Measurements from ENCODE around the gene INTS3.
"Not testable (repeated sequence)": the region's sequence is repeated elsewhere in the genome, so short reads cannot be mapped to it uniquely, and the experiment has no call there.

Gene INTS3

DNA sequence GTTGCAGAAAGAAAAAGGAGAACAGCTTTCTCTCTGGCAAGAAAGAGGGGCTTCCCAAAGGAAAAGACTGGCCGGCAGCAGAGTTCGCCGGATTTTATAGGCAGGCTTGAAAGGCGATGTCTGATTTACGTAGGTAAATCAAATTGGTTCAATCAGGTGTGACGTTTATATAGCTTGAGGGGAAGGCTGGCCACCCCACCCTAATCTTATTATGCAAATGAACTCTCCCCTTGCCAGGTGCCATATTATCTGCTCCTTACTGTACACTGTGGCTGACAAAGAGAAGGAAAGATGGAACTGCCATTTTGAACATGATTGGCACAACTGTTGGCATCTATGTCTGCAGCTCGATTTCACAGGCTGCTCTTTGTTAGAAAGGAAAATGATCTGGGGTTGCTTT is 16.8 kb upstream of the INTS3 start:
- no peak for DNase-seq (ENCODE audit: low read depth in 2 of 2)

DNA sequence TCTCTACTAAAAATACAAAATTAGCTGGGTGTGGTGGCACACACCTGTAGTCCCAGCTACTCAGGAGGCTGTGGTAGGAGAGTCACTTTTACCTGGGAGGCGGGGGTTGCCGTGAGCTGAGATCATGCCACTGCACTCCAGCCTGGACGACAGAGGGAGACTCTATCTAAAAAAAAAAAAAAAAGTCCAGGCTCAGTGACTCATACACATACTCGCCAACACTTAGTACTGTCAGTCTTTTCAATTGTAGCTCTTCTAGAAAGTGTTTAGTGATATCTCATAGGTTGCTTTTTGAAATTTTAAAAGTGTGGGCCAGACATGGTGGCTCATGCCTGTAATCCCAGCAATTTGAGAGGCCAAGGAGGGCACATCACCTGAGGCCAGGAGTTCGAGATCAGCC is 11.6 kb upstream of the INTS3 start:
- not testable (repeated sequence) for DNase-seq (ENCODE audit: low read depth in 2 of 2)

DNA sequence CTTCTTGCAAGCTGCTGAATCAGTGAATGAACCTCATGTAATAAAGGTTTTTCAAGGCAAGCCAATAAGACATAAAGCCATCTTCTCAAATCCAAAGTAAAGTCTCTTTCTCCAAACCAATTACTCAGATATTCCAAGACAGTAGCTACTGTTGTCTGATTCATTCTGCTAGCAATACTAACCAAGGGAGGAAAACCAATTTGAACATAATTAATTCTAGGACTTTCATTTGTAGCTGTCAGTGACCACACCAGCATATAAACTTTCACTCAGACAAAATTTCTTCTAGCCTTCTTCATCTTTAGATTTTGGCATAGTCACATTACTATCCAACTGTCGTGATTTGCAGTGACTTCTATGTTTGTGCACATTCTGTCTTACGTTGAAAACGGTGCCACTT is 10.5 kb upstream of the INTS3 start:
- DNase-seq (ENCODE audit: low read depth in 2 of 2): no peak

DNA sequence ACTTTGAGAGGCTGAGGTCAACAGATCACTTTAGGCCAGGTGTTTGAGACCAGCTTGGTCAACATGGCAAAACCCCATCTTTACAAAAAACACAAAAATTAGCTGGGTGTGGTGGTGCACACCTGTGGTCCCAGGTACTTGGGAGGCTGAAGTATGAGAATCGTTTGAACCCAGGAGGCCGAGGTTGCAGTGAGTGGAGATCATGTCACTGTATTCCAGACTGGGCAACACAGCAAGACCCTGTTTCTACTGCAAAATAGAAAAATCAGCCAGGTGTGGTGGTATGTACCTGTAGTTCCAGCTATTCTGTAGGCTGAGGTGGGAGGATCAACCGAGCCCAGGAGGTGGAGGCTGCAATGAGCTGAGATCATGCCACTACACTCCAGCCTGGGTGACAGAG is 4.2 kb upstream of the INTS3 start:
- no peak for DNase-seq (ENCODE audit: low read depth in 2 of 2)

DNA sequence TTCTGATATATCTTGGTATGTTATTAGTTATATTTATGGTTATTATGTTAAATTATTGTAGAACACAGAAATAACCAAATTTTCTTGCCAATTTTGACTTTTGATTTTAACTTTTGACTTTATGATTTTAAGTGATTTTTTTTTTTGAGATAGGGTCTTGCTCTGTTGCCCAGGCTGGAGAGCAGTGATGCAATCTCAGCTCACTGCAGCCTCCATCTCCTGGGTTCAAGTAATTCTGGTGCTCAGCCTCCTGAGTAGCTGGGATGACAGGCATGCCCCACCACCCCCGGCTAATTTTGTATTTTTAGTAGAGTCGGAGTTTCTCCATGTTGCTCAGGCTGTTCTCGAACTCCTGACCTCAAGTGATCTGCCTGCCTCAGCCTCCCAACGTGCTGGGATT is 3.2 kb upstream of the INTS3 start:
- not testable (repeated sequence) for DNase-seq (ENCODE audit: low read depth in 2 of 2)

DNA sequence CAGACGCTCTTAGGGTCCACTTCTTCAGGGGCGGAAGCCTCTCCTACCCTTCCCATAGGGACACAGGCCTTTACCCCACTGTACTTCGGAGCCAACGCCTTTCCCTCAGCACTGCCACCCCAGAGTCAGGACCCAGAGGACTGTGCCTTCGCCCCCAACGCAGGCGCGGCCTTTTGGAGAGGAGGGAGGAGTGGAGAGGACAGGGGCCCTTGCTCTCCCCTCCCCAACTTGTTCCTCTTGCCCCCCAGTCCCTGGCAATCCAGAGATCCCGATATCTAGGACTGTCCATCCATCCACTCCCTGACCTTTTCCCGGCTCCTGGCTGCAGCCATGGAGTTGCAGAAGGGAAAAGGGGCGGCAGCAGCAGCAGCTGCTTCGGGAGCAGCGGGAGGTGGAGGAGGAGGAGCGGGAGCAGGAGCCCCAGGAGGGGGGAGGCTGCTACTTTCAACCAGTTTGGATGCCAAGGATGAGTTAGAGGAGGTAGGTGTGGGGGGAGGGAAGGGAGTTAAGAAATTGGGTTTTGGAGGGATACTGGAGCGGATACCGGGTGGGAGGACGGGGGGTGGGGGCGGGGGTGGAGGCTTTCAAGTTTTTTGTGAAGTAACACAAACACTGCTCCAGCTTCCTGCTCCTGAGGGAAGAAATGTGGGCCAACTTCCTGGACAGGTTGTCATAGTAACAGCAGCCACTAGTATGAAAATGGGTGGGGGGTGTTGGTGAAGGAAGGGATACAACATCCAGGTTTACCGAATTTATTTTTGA is 636 bp downstream of the INTS3 start:
- peak in 1 of 2 donors; percentile 11 for DNase-seq (ENCODE audit: low read depth in 2 of 2)

DNA sequence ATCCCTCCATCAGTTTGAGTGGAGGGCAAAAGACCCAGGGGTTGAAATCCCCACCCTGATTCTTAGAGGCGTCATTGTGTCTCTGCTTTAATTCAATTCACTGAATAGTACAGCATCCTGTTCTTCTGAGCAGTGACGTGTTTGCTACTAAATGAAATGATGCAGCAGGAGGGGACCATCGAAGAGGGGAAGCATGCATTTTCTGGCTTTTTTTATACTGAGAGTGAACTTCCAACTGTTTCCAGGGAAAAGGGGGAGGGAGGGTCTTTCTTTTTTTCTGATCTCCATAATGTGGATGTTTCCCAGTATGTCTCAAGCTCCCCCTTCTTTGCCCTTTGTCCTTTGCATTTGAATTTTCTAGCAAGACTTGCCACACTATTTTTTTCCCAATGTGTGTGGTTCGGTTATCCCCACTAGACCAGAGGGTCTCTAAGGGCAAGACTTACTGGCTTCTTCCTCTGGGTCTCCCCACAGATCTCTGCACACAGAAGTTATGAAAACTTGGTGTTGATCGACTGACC is 2.7 kb downstream of the INTS3 start:
- no peak for DNase-seq (ENCODE audit: low read depth in 2 of 2)

DNA sequence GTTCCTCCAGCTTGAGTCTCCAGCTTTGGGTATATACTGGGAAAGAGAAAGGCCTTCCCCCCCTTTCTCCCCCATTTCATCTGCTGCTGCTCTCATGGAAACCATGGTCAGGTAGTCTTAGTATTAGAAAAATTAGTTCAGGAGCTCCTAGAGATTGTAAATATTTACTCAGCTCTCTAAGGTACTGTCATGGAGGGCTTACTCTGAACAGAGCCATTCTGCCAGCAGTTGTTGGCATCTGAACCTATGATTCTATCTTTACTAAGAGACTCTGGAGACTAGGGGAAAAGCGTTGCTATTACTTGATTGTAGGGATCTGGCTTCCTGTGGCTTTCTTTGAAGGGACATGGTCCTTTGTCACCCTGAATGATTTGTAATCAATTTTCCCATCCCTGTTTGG is 6.1 kb downstream of the INTS3 start:
- DNase-seq (ENCODE audit: low read depth in 2 of 2): no peak

DNA sequence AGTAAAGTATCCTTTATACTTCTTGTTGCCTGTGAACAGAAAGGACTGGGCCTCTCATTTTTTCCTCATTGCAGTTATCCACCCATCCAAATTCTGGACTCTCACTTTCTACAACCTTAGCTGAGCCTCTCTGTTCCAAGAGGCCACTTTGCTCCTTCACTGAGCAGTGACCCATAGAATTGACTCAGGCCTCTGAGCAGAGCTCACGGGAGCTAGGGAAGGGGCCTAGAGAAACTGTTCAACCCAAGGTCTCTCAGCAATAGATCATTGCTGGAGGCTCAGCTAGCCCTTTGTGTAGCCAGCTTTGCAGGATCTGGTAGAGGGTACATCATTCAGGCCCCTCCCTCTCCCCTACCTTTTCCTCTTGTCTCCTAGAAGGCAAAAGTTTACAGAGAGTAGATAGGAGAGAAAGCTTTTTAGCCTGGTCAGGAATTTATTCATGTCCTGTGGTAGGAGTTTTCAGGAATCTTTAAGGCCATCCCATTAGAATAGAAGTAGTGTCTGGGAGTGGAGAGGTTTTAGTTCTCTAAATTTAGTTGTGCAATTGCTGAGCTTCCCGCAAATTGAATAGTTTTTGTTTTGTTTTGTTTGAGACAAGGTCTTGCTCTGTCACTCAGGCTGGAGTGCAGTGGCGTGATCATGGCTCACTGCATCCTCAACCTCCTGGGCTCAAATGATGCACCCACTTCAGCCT is 6.7 kb downstream of the INTS3 start:
- no peak for DNase-seq (ENCODE audit: low read depth in 2 of 2)

DNA sequence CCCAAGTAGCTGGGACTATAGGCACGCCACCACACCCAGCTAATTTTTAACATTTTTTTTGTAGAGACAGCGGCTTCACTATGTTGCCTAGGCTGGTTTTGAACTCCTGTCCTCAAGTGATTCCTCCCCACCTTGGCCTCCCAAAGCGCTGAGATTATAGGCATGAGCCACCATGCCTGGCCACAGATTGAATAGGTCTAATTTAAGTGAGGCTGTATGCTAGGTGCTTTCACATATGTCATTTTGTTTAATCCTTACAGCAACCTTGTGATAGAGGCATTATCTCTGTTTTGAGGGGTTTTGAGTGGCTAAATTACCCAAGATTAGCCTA is 7.2 kb downstream of the INTS3 start:
- DNase-seq (ENCODE audit: low read depth in 2 of 2): no peak

DNA sequence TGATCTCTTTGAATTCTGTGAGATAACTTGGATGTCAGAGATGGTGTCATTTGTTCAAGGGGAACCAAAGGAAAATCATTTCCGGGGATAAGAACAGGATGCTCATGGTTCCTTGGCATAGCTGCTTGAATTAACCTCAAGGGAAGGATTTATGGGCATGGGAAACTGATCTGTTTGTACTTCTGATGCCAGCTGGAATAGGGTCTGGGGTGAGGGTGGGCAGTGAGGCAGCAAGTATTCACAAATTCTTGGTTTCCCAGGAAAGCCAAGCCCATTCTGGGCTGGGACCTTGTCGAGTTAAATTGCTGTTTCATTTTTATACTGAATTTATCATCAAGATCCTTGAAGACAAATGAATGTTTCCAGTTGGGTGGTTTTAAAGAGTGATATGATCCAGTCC is 14.1 kb downstream of the INTS3 start:
- no peak for DNase-seq (ENCODE audit: low read depth in 2 of 2)

DNA sequence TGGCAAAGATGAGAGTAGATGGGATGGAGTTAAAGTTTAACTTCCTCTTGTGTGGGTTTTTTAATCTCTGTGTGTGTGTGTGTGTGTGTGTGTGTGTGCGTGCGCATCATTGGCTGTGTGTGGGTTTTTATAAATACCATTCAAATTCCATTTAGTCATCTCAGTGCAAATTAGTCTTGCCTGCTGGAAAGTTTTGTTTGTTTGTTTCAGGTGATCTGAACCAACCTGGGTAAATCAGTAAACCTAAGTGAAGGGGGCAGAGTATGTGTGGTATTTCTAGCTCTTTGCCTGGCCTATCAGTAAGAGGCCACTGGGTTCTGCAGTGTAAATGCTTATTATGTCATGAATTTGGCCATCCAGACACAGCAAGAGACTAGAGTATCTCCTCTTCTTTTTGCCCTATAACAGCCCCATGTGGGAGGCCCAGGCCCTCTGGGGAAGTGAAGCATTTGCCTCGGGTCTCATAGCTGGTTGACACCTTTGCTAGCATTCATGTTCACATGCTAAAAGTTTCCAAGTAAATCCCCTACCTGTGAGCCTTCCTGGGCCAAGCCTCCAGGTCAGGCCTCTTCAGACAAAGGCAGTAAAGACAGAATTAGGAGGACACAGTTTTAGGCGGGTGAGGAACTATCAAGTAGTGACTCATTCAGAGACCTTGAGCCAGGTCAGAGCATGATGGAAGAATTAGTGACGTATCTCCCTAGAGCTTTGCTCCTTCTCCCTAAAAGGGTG is 14.7 kb downstream of the INTS3 start:
- DNase-seq (ENCODE audit: low read depth in 2 of 2): no peak

DNA sequence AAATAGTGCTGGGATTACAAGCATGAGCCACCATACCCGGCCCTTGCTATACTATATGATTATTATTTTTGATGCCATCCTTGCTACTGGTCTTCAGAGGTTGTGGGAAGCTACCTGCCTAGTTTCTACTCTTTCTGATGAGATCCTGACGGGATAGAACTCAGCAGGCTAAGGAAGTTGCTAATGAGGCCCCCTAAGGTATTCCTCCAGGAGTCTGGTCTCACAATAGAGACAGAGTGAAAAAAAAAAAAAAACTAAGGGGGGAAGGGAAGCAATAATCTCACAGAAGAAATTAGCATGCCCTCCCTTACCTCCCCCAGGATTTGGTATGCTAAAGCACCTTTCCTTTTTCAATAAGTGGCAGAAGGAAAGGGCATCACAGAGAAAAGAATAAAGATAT is 17.6 kb downstream of the INTS3 start:
- no peak for DNase-seq (ENCODE audit: low read depth in 2 of 2)

DNA sequence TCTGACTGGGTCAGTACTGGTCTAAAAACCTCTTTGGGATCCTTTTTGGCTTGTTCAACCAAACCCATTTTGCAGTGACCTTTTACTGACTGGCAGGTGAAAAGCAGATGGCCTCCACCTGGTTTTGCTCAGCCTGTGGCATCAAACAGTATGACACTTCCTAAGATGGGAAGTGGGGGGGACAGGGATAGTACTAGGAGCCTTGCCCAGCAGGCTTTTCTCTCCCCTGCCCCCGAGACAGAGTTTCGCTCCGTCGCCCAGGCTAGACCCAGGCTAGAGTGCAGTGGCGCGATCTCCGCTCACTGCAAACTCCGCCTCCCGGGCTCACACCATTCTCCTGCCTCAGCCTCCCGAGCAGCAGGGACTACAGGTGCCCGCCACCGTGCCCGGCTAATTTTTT is 18.3 kb downstream of the INTS3 start:
- no peak for DNase-seq (ENCODE audit: low read depth in 2 of 2)

DNA sequence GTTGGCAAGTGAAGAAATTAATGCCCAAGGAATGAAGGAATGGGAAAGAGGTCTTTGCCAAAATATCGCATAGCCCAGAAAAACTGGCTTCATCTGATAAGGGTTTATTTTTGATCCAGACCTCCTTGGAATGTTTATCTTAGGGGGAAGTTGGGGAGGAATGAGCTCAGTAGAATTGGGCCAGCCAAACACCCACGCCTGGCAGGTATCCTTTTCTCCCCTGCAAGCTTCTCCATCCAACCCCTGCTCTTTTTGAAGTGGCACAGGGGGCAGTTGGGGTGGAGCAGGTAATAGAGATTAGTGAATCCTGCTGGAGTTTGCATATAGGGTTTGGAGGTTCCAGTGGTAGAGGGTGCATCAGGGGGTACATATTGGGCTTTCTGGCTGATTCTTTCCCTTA is 21.1 kb downstream of the INTS3 start:
- no peak for DNase-seq (ENCODE audit: low read depth in 2 of 2)

DNA sequence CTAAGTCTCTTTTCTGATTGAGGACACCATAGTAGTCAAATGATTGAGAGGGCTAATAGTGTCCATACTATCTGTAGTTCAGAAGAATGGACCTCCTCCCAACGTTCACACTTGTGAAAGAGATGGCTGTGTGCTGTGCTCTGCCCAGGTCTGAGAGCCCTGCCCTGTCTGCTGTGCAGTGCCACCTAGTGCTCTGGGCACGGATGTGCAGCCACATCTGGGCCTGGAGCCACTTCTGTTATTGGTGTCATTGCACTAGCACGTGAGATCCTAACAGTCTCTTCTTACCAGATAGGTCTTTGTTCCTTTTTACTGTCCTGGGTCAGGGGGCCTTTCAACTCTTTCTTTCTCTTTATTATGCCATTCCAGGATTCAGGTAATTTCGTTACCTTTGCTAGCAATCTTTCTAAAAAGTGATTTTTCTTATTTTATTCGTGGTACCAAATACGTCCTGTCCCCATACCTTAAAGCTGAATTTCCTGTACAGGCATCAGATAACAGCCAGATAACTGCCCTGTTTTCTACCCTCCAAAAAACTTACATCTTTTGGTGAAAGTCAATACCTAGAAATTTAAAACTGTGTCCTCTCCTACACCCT is 21.7 kb downstream of the INTS3 start:
- peak; percentile 62 to 74 for DNase-seq (ENCODE audit: low read depth in 2 of 2)

DNA sequence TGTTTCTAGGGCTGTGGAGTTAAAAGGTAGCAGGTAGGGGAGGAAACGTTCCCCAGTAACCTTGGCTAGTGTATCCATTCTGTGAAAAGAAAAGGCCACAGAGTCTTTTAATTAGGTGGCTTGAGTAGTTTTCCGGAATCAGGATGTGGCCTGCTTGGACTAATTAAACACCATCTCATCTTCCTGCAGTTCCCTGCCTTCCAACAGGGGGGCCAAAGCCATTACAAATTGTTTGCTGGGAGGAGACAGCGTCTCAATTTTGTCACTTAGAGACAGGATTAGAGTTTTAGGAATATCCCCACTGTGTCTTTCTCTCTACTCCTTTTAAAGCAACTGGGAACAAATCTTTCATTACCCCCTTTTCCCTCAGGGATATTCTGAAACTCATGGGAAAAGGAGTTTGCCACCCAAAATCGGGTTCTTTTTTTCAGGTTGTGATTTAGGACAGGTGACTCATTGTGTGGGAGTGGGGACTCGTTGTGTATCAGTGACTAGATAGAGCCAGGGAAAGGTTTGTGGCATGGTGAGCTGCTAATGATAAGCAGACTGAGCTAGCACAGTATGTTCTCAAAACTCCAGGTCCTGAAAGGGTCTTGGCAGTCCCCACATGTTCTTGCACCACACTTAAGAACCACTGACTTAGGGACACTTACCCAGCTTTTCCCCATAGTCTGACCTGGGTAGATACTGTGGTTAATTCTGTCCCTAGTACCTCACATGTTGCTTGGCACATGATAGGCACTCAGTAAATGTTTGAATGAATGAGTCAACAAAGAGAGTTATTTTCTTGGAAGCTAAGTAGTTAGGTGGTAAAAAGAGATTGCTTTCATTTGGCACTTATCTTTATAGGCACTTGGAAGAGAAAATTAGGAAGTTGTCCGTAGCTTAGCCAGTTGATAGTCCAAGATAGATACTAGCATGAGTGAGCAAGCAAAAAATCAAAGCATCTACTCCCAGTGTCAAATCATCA is 22.5 kb downstream of the INTS3 start:
- DNase-seq (ENCODE audit: low read depth in 2 of 2): no peak

DNA sequence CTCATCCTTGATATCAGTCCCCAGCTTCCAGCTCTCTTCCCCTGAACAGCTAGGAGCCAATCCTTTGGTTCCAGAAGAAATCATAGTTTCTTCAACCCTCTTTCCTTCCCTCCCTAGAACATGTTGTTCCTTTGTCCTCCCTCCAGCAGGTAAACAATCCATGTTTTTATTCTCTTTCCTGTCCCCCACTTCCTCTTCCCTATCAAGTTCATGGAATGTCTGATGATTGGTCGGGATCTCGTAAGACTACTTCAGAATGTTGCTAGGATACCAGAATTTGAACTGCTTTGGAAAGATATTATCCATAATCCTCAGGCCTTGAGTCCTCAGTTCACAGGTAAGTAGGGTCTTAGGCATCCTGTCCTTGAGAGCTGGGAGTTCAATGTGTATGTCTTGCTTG is 24.2 kb downstream of the INTS3 start:
- DNase-seq (ENCODE audit: low read depth in 2 of 2): no peak

DNA sequence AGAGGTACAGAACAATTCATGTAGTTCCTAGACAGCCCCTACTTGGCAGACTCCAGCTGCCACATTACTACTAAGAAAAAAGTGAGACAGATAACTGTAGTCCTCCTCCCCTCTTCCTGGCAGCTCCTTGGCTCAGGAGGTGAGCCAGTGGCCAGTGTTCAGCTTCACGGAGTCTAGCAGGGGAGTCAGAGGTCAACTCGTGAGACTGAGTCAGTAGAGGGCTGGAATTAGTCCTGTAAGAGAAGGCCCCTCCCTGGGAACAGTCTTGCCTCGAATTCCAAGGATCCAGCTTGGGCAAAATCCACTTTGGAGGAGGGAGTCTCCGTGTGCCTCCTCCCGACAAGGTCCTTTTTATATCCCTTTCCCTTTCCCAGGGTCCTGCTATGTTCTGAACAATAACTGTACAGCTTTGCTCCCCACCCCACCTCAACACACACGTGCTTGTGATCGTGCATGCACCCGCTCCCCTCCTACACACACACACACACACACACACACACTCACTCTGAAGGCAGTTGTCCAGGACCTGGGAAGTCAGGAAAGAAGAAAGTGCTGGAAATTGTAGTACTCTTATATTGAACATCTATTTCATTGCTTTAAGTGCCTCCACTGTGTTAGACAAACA is 24.8 kb downstream of the INTS3 start:
- DNase-seq (ENCODE audit: low read depth in 2 of 2): no peak

DNA sequence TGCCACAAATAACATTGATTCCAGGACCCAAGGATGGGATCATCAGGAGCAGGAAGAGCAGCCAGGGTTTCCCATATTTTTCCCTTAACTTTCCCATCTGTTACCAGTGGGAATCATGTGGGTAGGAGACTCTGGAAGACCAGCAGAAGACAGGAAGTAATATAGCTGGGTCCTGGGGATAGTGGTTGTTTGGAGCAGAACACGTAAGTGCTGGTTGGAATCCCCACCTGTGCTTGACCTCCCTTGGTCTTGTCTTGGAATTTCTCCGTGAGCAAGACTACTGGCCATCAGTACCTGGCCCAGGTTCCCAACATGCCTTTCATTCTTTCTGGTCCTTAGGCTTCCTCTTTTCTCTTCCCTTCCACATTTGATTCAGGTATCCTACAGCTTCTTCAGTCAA is 26.4 kb downstream of the INTS3 start:
- DNase-seq (ENCODE audit: low read depth in 2 of 2): no peak

DNA sequence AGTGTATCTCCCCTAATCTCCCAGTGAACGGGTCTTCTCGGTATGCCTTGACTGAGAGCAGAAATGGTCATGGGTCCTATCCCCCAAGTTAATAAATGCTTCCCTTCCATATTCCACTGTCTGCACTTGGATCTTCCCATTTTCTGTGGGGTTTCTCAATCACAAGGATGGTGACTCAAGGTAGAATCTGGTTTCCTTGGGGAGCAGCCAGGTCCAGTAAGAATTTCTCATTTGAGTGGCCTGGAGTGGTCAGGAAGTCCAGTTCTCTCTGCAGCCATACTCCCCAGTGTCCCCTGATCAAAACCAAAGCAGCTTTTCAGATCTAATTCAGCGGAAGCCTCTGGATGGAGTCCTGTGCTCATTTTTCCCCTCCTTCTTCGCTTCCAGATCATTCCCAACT is 32.6 kb downstream of the INTS3 start:
- no peak for DNase-seq (ENCODE audit: low read depth in 2 of 2)
